Tibial nerve (tissue), 4 donors: ENCODE measurements around the gene TENM4. TPM values are rescaled to one million over a fixed set of nuclear protein-coding genes. Genes with fewer than 3 reads are reported as not detected.

Source experiments
- DNase-seq, 2 donors: peaks; one replicate each; pipeline ENCODE4 v3.0.0-alpha.2; 2019; ENCODE audit warnings: low spot score in 2 of 2
- H3K27ac ChIP-seq, 4 donors: fragments of 200-600 bp; sonication (generic) in 3 of 4; one replicate each; pipeline ENCODE4 v1.5.1; 2017 to 2019; ENCODE audit warnings: mild to moderate bottlenecking in 1 of 4
- H3K27me3 ChIP-seq, 2 donors: fragments of 200-600 bp; sonication (generic) in 1 of 2; one replicate each; pipeline versions ENCODE4 v1.5.1 to v1.6.0; 2017 to 2019
- H3K36me3 ChIP-seq, 3 donors: fragments of 200-600 bp; sonication (generic); one replicate each; pipeline ENCODE4 v1.5.1; 2018 to 2019
- H3K4me1 ChIP-seq, 4 donors: fragments of 200-600 bp; sonication (generic) in 3 of 4; one replicate each; pipeline ENCODE4 v1.5.1; 2017 to 2019
- H3K4me3 ChIP-seq, 4 donors: fragments of 200-600 bp; sonication (generic) in 3 of 4; one replicate each; pipeline ENCODE4 v1.5.1; 2017 to 2019; ENCODE audit warnings: mild to moderate bottlenecking in 1 of 4, moderate library complexity in 1 of 4
- H3K9me3 ChIP-seq, 4 donors: fragments of 200-600 bp; sonication (generic) in 3 of 4; one replicate each; pipeline ENCODE4 v1.5.1; 2017 to 2019
- CTCF ChIP-seq, 5 experiments: fragments of 200-600 bp in 3 of 5; fragments of 450-650 bp in 2 of 5; sonication (generic) in 3 of 5; IDR thresholded peaks; one replicate each; pipeline ENCODE4 v1.5.1; 2016 to 2019; ENCODE audit warnings: antibody characterized with exemption in 5 of 5, mild to moderate bottlenecking in 3 of 5, moderate library complexity in 2 of 5
- EP300 ChIP-seq, 2 donors: sonication (generic); formaldehyde crosslinking; IDR thresholded peaks; one replicate each; pipeline ENCODE4 v1.6.1; 2017; ENCODE audit warnings: antibody characterized with exemption in 2 of 2, mild to moderate bottlenecking in 1 of 2
- POLR2A ChIP-seq, 2 donors: fragments of 450-650 bp; IDR thresholded peaks; one replicate each; pipeline ENCODE4 v1.6.1; 2017; ENCODE audit warnings: antibody characterized with exemption in 2 of 2, mild to moderate bottlenecking in 2 of 2, moderate library complexity in 2 of 2
- WGBS, 2 donors: methylation state at CpG; one replicate each; pipeline ENCODE4 v1.1.5; 2018; 5-methylcytosine and 5-hydroxymethylcytosine counted together
- total RNA-seq, 4 donors: library from RNA; depleted of rRNA; stranded (reverse); fragments of >200 nt; gene quantifications; one replicate each; pipeline ENCODE4 v1.1.0, GENCODE V29; 2016

Gene TENM4
- total RNA-seq, 4 donors from 2014 or later: 15.3 to 36.3 (median 19.6) TPM

GRCh38 chr11:79381036-79381435, 59.8 kb downstream of the TENM4 start:
- WGBS, 2 donors: 44 to 55% methylated on average over 3 of the region's 3 CpGs
- H3K27ac ChIP-seq: no peak overlapping the region
- no peaks in the 10 kb centered on the region for H3K4me1 ChIP-seq
- no peak for DNase-seq
- H3K27me3 ChIP-seq: no peaks in the 10 kb centered on the region
- no peak overlapping the region for H3K4me3 ChIP-seq
- TF ChIP-seq CTCF (IDR thresholded peaks at IDR 0.05) (no peak), EP300 (IDR thresholded peaks at IDR 0.05) (no peak), POLR2A (IDR thresholded peaks at IDR 0.05) (no peak)
- H3K9me3 ChIP-seq: no peaks in the 10 kb centered on the region
- no peaks in the 10 kb centered on the region for H3K36me3 ChIP-seq

DNA sequence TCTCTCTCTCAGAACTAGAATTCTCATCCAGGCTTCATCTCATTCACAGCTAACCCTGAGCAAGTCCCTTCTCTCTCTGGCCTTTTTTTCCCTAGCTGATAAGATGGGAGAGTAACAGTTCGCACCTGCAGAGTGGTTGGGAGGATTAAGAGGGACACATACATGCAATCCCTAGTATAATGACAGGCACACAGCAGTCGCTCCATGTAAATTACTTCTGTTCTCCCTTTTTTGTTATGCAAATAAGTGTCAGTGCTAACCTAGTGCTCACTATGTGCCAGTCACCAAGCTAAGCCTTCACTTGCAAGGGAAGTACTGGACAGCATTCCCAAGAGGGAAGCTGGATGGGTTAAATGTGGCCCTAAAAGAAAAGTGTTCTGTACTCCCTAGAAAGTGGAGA, 63.4 kb downstream of the TENM4 start:
- DNase-seq: no peak
- no peak overlapping the region for H3K4me3 ChIP-seq
- H3K36me3 ChIP-seq: no peaks in the 10 kb centered on the region
- WGBS, 2 donors: 78 to 86% methylated on average over 2 of the region's 2 CpGs
- H3K9me3 ChIP-seq: no peaks in the 10 kb centered on the region
- TF ChIP-seq POLR2A (IDR thresholded peaks at IDR 0.05): no peak
- TF ChIP-seq CTCF (IDR thresholded peaks at IDR 0.05): no peak
- TF ChIP-seq EP300 (IDR thresholded peaks at IDR 0.05): no peak
- H3K27me3 ChIP-seq: no peaks in the 10 kb centered on the region
- no peak overlapping the region for H3K27ac ChIP-seq
- no peaks in the 10 kb centered on the region for H3K4me1 ChIP-seq

DNA sequence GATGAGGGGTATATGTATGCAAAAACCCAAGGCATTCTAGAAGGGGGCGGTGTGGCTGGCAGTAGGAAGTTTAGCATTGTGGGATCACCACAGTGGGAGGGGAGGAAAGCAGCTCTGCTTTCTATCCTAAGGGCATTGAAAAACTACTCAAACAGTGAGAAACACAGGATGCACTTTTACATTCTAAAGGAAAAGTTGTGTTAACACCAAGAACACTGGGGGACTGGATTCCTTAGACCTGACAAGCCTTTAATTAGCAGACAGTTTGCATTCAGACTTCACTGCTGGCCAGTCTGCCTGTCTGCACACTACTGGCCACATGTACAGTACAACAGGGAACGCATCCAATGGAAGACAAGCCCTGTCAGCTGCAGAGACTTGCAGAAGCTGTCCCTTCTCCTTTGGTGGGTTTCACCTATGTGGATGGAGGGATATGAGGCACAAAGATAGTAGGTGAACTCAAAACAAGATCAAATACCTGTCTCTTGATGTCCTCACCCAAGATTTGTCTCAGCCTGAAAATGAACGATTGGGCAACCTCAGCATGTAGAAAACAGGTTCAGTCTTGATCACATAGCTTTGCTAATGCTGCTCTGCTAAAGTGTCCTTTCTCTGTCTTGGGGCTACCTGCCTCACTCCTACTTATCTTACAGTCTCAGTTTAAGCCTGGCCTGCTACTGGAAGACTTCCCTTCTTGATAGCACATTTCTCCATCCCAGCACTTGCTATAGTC, 64.8 kb downstream of the TENM4 start:
- Histone ChIP-seq H3K27me3 (no peaks in the 10 kb centered on the region), H3K4me1 (no peaks in the 10 kb centered on the region), H3K27ac (no peak overlapping the region), H3K9me3 (no peaks in the 10 kb centered on the region), H3K36me3 (no peaks in the 10 kb centered on the region), H3K4me3 (no peak overlapping the region)
- WGBS, 2 donors: 67 to 71% methylated on average over 3 of the region's 3 CpGs
- TF ChIP-seq EP300 (IDR thresholded peaks at IDR 0.05): no peak
- no peak for TF ChIP-seq CTCF (IDR thresholded peaks at IDR 0.05)
- no peak for TF ChIP-seq POLR2A (IDR thresholded peaks at IDR 0.05)
- DNase-seq: no peak

- TF ChIP-seq EP300 (IDR thresholded peaks at IDR 0.05) (no peak), CTCF (IDR thresholded peaks at IDR 0.05) (no peak), POLR2A (IDR thresholded peaks at IDR 0.05) (no peak)
- WGBS, 2 donors: 26 to 46% methylated on average over 7 of the region's 7 CpGs
- Histone ChIP-seq H3K27me3 (no peaks in the 10 kb centered on the region), H3K9me3 (no peaks in the 10 kb centered on the region), H3K4me3 (no peak overlapping the region), H3K36me3 (no peaks in the 10 kb centered on the region), H3K4me1 (no peaks in the 10 kb centered on the region), H3K27ac (no peak overlapping the region)
- DNase-seq: no peak
Observed at GRCh38 chr11:79374727-79375126, 66.1 kb downstream of the TENM4 start.

DNA sequence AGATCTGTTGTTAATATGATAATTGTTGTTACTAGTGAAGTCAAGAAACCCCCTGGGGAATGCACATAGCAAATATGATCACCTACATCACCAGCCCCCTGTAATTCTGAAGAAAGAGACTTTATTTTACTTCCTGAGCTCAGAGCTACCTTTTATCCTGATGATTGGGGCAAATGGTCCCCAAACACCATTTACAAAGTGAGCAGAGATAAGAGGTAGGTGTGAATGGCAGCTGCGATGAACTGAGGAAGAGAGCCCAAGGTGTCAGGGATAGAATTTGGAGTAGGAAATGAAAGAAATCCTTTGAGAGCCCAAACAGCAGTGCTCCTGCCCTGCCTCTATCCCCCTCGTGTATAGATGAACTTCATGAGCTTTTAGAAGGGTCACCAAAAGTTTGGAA, 69.1 kb downstream of the TENM4 start:
- 45 to 53% methylated on average over 2 of the region's 2 CpGs for WGBS, 2 donors

More for the DNA sequence above, 69.1 kb downstream of the TENM4 start:
- no peak for DNase-seq
- no peak overlapping the region for H3K4me3 ChIP-seq
- H3K36me3 ChIP-seq: no peaks in the 10 kb centered on the region
- no peak overlapping the region for H3K27ac ChIP-seq
- H3K27me3 ChIP-seq: no peaks in the 10 kb centered on the region
- TF ChIP-seq CTCF (IDR thresholded peaks at IDR 0.05): no peak
- TF ChIP-seq POLR2A (IDR thresholded peaks at IDR 0.05): no peak
- TF ChIP-seq EP300 (IDR thresholded peaks at IDR 0.05): no peak
- no peaks in the 10 kb centered on the region for H3K9me3 ChIP-seq
- no peaks in the 10 kb centered on the region for H3K4me1 ChIP-seq
